Measurements from ENCODE around the gene NATD1.

GRCh38 chr17:21289902-21290571 lies 36.8 kb upstream of the NATD1 start:
- TF ChIP-seq CTCF (IDR thresholded peaks at IDR 0.05) (peak in 1 of 6 experiments; percentile 15), POLR2A (IDR thresholded peaks at IDR 0.05) (no peak)
